Measurements from ENCODE around the gene TMA7B.
A peak's percentile ranks its signal among the peaks of the same experiment; 100 is the strongest.

TMA7B gene

DNA sequence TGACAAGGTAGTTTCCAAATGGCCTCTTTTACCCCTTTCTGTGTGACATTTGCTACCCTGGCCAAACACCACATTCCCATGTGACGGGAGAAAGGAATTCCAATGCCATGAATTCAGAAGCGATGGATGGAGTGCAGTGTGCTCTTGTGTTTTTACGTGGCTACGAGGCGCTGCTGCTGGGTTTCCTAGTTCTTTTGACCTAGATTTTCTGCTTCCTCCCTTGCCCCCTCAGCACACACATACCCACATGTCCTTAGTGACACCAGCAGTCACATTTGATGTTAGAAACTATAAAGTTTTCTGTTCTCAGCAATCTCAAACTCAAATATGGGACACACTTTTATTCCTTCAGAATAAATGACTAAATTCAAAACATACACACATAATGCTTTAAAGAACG is 7.8 kb upstream of the TMA7B start:
- DNase-seq (ENCODE audit: low spot score), result no peak

DNA sequence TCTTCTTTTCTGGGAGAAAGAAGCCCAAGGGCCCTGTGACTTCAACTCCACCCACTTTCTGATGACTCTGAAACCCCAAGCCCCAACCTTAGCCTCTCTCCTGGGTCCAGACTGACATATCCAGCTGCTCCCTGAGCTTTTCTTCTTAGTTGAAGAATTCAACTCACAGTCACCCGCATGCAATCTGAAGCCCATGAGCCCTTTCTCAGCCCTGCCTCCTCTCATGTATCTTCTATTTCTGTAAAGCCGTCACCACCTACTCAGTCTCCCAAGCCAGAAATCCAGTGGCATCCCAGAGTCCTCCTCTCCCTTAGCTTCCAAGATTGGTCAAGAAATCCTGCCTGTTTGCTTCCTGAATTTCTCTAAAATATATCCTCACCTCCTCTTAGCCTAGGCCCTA is 7.1 kb upstream of the TMA7B start:
- no peak for DNase-seq (ENCODE audit: low spot score)

DNA sequence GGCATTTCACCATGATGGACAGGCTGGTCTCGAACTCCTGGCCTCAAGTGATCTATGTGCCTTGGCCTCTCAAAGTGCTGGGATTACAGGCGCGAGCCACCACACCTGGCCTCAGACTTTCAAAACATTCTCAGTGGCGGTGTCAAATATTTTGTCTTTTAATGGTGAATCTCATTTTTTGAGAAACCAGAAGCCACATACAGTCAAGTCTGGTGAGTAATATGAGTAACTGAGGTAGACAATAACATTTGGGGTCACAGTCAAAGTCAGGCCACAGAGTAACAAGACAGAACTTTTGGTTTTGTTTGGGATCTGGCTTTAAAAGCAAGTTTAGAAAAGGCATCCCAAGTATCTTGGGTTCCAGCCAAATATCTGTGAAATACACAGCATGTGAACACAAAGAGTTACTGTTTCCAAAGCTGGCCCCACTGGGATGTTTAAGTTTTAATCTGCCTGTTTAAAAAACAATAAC is 5.6 kb upstream of the TMA7B start:
- DNase-seq (ENCODE audit: low spot score), result peak; percentile 27

DNA sequence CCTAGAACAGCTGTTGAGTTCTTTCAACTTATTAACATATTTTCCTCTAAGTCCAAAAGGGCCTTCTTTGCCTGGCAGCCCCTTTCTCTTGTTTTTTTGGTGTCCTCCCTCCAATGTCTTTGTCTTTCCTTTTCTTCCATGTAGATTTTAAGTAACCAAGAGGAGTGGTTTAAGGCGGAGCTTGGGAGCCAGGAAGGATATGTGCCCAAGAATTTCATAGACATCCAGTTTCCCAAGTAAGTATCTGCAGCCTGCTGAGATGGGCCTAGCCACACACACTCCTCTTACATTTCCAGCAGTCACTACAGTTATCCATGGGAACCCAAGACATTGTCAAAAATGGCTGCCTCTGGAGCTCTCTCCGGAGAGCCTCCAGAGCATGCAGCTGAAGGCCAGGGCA is 4.5 kb upstream of the TMA7B start:
- no peak for DNase-seq (ENCODE audit: low spot score)

DNA sequence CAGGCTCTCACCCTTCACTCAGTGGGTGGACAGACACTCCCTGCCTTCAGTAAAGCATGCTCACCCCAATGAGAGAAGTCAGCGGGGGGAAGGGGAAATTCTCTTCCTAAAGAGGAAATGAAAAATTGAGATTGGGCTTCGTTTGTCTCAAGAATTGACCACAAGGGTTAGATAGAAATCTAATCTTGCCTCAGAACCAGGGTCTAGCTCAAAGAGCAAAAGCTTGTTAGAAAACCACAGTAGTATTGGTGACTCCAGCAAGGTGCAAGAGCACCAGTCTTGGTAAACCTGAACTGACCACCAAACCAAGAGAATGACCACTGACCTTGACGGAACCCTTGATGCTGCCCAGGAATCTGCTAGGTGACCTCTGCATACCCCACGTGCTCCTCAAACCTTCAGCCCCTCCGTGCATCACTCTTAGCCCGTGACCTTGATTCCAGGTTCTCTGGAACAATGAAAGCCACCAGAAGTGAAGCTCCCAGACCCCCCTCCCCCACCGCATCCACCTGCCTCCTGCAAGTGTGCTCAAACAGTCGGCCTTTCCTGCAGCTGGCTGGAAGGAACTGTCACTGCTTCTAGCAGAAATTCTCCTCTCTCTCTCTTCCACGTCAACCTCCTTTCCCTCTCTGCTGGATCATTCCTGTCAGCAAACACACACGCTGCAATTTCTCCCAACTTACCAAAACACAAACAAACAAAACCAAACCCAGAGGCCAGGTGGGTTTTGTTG is 3.1 kb upstream of the TMA7B start:
- DNase-seq (ENCODE audit: low spot score), result no peak

DNA sequence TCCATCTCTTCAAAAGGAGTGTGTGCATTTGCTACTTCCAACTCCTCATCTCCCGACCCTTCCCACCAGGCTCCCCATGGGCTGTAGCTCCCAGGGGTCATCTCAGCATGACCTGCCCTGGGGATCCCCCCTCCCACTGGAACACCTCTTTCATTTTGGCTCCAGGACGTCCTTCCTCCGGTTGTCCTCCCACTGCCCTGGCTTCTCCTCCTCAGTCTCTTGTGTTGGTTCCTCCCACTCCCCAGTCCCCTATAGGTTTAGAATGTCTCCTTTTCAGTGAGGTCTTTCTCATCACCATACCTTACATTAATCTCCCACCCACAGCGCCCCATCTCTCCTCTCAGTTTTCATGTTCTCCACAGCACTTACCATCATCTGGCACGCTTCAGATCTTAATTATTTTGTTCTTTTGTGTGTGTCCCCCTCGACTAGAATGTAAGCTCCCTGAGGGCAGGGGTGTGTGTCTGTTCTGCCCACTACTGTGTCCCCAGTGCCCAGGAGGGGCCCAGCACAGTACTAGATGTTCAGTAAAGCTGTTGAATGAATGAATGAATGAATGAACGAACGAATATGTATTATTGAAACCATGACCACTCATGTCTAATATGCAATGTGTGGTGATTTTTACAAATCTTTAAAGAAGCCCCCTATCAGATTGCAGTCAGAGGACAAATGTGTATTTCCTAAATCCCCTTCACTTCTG is 2.0 kb upstream of the TMA7B start:
- DNase-seq (ENCODE audit: low spot score), result no peak

DNA sequence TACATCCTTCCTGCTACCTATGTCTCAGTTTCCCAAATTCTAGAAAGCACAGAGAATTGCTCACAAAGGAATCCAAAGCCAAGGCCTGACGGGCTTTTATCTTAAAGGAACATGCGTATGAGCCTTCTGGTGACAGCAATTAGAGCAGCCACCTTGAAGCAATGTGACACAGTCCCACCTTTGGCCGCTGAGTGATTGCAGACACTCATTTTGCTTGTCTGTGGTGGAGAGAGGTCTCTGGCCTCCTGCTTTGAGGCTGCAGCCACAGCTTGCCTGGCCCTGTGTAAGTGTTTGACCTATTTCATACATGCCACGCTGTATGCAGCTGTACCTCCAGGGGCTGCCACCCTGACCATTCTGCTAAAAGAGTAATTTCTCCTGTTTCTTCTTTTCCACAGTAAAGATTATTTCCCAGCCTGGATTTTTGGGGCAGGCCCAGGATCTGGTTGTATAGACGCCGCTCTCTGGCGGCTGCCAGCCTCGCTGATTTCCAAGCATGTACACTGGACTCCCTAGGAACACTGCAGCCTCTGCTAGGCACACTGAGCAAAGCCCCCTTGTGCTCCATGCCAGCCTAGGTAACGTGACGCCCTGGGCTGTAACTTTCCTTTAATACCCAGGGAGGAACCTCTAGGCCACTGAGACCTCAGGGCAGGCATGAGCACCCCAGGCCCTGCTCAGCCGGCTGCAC is 1.1 kb upstream of the TMA7B start:
- DNase-seq (ENCODE audit: low spot score), result no peak

DNA sequence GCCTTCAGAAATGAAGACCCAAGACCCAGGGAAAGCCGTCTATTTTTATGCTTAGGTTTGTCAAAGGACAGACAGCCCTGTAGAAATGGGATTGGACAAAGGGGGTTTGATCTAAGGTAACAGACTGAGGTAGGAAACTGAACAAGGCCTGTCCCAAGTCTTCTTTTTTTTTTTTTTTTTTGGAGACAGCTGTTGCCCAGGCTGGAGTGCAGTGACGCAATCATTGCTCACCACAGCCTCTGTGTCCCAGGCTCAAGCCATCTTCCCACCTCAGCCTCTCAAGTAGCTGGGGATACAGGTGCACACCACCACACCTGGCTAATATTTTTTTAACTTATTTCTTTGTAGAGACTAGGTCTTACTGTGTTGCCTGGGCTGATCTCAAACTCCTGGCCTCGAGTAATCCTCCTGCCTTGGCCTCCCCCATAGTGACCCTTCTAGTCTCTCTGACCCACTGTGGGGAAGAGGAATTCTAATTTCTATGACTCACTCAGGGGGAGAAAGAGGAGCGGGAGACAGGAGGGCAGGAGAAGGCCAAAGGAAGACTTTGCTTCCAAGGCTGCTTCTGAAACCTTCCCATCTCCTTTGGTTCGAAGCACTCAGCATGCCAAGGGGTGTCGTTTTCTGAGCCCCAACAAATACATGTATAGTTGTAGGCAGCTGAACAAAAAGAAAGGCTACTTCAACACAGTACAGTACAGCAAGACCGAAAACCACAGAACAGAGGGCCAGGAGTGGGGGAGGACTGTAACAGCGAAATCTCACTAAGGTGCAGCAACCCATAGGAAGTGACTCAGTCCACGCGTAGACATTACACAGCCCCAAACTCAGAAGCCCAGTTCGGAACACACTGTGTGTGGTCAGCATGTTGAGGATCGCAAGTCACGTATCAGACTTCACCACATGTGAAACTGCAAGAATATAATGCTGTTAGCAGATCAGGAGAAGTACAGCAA is 872 bp downstream of the TMA7B start:
- DNase-seq (ENCODE audit: low spot score), result no peak

DNA sequence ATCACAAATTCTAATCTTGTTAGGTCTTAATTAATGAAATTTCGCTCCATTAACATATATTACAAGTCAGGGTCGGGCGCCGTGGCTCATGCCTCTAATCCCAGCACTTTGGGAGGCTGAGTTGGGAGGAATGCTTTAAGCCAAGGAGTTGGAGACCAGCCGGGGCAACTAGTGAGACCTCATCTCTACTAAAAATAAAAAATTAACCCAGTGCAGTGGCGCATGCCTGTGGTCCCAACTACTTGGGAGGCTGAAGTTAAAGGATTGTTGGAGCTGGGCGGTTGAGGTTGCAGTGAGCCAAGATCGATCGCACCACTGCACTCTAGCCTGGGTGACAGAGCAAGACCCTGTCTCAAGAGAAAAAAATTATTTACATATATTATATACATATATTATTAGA is 1.9 kb downstream of the TMA7B start:
- DNase-seq (ENCODE audit: low spot score), result no peak

DNA sequence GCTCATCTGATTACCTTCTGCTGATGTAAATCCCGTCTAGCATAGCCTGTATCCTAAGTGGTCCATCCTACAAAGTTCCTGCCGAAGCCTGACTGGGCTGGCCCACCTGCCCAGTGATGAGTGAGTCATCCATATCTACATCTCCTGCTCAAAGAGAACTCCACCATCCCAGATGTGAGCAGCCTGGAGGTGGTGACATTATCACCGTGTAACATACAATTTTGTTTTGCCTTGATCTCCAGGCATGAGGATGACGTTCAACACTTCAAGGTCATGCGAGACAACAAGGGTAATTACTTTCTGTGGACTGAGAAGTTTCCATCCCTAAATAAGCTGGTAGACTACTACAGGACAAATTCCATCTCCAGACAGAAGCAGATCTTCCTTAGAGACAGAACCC is 5.6 kb downstream of the TMA7B start:
- no peak for DNase-seq (ENCODE audit: low spot score)

DNA sequence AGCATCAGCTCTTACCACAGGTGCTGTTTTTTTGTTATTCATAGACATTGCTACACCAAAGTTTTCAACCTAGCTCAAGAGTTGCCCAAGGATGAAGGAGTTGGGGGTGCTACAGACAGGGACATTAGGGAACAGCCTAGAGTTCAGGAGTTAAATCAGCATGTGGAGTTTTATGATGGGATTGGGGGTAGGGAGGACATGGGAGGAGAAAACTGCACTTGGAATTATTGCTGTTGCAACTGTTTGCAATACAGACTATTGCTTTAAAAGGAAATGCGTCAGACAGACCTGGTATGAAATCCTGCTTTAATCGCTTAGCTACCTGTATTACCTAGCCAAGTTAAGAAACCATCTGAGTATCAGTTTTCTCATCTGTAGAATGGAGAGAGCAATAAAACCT is 6.3 kb downstream of the TMA7B start:
- DNase-seq (ENCODE audit: low spot score), result no peak

DNA sequence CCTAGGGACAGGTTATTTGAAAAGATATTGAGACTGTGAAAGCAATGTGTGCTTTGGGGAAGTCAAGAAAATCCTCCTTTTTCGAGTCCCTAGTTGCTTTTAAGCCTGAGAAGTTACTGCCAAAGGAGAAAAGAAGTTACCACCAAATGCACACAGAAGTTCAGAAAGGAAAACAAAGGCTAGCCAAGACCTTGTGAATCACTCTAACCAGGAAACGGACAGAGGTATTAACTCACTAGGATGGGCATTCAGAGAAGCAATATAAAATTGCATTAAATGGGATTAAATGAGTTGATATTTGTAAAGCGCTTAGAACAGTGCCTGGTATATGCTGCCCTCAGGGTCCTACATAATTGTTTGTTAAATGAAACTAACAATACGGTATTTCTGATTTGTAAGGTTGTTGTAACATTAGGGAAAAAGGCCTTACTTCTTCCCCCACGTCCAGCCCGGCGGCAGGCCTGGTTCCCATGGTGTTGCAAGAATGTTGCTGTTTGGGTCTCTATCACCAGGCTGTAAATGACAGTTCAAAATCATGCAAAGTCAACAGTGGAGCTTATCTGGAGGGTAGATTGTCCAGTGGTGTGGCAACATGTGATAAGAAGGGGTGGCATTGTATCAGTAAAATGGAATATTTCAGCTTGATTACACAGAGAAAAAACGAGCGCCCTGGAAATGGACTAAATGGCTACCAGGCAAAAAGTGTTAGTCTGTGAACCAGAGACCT is 7.1 kb downstream of the TMA7B start:
- DNase-seq (ENCODE audit: low spot score), result no peak

DNA sequence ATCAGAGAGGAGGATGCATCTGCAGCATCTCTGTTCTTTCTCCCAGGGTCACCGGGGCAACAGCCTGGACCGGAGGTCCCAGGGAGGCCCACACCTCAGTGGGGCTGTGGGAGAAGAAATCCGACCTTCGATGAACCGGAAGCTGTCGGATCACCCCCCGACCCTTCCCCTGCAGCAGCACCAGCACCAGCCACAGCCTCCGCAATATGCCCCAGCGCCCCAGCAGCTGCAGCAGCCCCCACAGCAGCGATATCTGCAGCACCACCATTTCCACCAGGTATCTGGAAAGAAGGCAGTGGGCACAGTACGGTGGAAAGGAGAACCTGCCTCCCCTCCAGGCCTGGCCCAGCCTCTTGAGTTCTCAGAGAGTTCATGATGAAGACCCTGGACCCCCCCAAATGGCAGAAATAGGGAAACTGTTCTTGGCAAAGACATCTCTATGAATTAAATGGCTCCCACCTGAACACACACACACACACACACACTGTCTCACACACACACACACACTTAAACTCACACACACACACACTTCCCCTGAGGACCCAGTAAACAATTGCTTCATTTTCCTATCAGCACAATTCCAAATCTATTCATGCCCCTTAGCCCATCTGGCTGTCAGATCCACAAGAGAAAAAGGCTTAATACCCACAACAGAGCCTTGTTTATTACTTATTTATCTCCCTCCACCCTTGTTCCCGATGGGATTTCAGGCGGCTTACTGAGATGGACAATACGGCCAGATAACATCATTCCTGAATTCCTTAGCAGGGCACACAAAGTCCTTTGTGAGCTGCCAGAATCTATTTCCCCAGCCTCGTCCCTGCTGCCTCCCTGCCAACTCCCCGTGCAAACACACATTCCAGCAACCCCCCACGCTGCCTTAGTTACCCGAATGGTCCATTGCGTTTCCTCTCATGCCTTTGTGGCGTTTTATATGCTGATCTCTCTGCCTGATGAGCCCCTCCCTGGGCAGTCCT is 8.1 kb downstream of the TMA7B start:
- DNase-seq (ENCODE audit: low spot score), result peak; percentile 17

DNA sequence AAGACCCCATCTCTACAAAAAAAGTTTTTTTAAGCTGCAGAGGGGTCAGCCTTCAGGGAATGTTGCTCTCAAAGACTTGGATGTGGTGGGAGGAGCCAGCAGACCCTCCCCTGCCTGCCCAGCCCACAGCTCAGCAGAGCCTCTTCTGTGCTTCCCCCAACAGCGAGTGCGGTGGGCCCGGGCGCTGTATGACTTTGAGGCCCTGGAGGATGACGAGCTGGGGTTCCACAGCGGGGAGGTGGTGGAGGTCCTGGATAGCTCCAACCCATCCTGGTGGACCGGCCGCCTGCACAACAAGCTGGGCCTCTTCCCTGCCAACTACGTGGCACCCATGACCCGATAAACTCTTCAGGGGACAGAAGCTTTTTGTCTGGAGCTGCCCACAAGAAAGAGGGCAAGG is 10.5 kb downstream of the TMA7B start:
- no peak for DNase-seq (ENCODE audit: low spot score)

DNA sequence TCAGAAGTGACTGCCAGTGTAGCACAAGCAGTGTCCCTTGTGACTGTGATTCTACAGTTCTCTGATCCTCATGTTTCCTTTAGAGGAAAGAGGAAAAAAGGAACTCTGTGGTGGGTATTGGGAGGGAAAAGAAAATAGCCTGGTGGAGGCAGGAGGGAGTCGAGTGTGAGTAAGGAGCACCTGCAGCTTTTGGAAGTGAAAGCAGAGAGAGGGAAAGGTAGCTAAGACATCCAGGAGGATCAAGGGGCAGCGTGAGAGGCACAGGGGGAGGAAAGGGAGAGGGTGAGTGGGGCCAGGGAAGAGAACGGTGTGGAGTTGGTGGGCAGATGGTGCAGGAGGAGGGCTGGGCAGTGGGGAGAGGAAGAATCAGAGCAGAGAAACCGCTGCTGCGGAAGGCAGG is 12.4 kb downstream of the TMA7B start:
- DNase-seq (ENCODE audit: low spot score), result no peak

DNA sequence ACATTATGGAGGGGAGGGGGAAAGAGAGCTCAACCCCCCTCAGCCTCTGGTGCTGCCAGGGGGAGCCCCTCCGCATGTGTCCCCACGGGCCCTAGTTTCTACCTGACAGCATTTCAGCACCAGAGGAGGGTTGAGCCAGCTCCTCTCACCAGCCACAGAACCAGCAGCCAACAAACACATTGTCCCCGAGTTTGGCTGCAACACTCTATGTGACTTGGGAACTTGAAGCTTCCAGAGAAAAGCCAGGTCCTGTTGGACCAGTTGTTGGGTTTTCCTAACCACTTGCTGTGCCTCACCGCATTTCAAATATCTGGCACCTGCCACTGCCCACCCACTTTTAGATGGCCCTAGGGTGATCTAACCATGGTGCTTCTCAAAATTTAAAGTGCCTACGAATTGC is 13.5 kb downstream of the TMA7B start:
- no peak for DNase-seq (ENCODE audit: low spot score)

DNA sequence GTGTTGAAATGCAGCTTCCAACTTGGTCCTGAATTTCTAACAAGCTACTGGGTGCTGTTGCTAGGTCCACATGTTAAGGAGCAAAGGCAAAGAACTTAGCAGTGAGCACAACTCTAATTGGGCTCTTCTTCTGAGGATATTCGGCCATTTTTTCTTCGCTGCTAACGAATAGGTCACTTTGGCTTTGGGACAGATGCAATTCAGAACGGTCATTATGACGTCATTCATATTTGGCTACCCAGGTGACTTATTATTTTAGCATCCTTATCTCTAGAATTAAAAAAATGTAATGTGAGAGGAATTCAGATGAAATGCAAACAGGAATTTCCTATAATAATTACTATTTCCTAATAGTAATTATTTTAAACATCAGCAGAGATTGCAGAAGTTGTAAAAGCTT is 13.9 kb downstream of the TMA7B start:
- no peak for DNase-seq (ENCODE audit: low spot score)

DNA sequence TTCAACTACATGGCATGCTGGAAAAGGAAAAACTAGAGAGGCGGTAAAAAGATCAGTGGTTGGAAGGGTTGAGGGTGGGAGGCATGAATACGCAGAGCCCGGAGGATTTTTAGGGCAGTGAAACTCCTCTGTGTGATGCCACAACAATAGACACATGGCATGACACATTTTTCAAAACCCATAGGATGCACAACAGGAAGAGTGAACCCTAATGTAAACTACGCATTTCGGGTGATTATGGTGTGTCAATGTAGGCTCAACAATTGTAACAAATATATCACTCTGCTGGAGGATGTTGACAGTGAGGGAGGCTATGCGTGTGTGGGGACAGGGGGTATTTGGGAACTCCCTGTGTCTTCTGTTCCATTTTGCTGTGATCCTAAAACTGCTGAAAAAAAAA is 18.9 kb downstream of the TMA7B start:
- DNase-seq (ENCODE audit: low spot score), result no peak

DNA sequence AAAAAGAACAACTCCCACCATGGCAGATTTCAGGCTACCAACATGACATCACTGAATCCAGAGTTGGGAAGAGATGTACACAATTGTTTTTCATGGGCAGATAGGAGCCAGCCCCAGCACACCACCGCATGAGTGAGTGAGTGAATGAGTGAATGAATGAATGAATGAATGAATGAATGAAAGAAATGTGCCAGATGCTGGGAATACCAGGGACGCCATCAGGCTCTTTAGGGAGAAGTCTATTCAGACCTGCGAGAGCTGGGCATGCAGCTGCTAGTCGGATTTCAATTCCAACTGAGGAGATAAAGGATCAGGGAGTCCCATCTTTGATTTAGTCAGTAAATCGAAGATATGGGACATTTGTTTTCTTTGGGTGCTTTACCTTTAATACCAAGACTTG is 19.3 kb downstream of the TMA7B start:
- no peak for DNase-seq (ENCODE audit: low spot score)

DNA sequence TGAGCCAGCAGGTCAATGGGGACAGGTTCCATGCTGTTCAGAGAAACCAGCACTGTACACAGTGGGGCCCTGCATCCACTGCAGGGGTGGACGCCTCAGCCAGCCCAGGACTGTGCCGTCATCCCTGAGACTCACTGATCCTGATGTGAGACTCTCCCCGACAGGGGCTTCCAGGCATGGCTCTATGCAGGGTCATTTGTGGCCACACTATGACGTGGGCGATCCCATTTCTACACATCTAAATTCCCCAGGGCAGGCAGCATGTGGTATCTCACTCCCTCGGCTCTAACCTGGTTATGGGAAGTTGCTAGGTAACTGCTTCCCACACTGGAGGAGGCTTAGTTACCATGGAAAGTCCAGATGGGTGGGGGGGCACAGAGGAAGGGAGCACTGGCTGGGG is 20.4 kb downstream of the TMA7B start:
- no peak for DNase-seq (ENCODE audit: low spot score)

Measured in putamen (tissue), 1 donor.